ENCODE measurements around the gene CIDEB.

The CIDEB gene

GRCh38 chr14:24339284-24340151 lies 31.7 kb upstream of the CIDEB start, which contains the start of gene RIPK3:
TSS of gene RIPK3 (minus strand) at chr14:24339991. CDS start at chr14:24339826, 165 bp downstream.
- H3K27me3 Mint-ChIP-seq, result peaks cover 33% of the 10 kb centered on the region
- H3K27ac Mint-ChIP-seq (ENCODE audit: low read depth), result peak within 1 kb of the TSS; percentile 88
- DNase-seq (ENCODE audit: low spot score in 2 of 2) (peak in 1 of 2 donors; percentile 47), ATAC-seq (replicated peaks; ENCODE audit: extremely low read depth, poor library complexity, severe bottlenecking) (peak; percentile 89)
- H3K4me1 Mint-ChIP-seq, result peaks cover 36% of the 10 kb centered on the region
- H3K4me3 Mint-ChIP-seq, result peak within 1 kb of the TSS; percentile 90
- no peaks in the 10 kb centered on the region for H3K9me3 Mint-ChIP-seq
- peaks cover 6% of the 10 kb centered on the region for H3K36me3 Mint-ChIP-seq (ENCODE audit: insufficient read depth)

- H3K4me1 Mint-ChIP-seq, result peaks cover 36% of the 10 kb centered on the region
- no peak for DNase-seq (ENCODE audit: low spot score in 2 of 2)
- peaks cover 6% of the 10 kb centered on the region for H3K36me3 Mint-ChIP-seq (ENCODE audit: insufficient read depth)
- H3K27ac Mint-ChIP-seq (ENCODE audit: low read depth), result peak overlapping the region; percentile 88
- no peaks in the 10 kb centered on the region for H3K9me3 Mint-ChIP-seq
- no peak for ATAC-seq (replicated peaks; ENCODE audit: extremely low read depth, poor library complexity, severe bottlenecking)
- H3K4me3 Mint-ChIP-seq, result peak overlapping the region; percentile 90
- peaks cover 29% of the 10 kb centered on the region for H3K27me3 Mint-ChIP-seq
These were observed 31.1 kb upstream of the CIDEB start for GRCh38 chr14:24338843-24339242.

GRCh38 chr14:24337824-24338175 lies 30.0 kb upstream of the CIDEB start:
- Mint-ChIP-seq H3K4me3 (peak overlapping the region; percentile 90), H3K9me3 (no peaks in the 10 kb centered on the region), H3K27me3 (peaks cover 20% of the 10 kb centered on the region), H3K27ac (ENCODE audit: low read depth) (no peak overlapping the region), H3K4me1 (peaks cover 36% of the 10 kb centered on the region), H3K36me3 (ENCODE audit: insufficient read depth) (peaks cover 8% of the 10 kb centered on the region)
- no peak for ATAC-seq (replicated peaks; ENCODE audit: extremely low read depth, poor library complexity, severe bottlenecking)
- no peak for DNase-seq (ENCODE audit: low spot score in 2 of 2)

- no peak for ATAC-seq (replicated peaks; ENCODE audit: extremely low read depth, poor library complexity, severe bottlenecking)
- peak overlapping the region; percentile 90 for H3K4me3 Mint-ChIP-seq
- H3K36me3 Mint-ChIP-seq (ENCODE audit: insufficient read depth), result peaks cover 11% of the 10 kb centered on the region
- H3K9me3 Mint-ChIP-seq, result no peaks in the 10 kb centered on the region
- no peak overlapping the region for H3K27ac Mint-ChIP-seq (ENCODE audit: low read depth)
- DNase-seq (ENCODE audit: low spot score in 2 of 2), result no peak
- peaks cover 39% of the 10 kb centered on the region for H3K4me1 Mint-ChIP-seq
- H3K27me3 Mint-ChIP-seq, result peaks cover 15% of the 10 kb centered on the region
These were observed 29.5 kb upstream of the CIDEB start for GRCh38 chr14:24337144-24337823.

GRCh38 chr14:24335461-24336171 lies 27.8 kb upstream of the CIDEB start:
- H3K36me3 Mint-ChIP-seq (ENCODE audit: insufficient read depth), result peaks cover 17% of the 10 kb centered on the region
- H3K27me3 Mint-ChIP-seq, result peaks cover 12% of the 10 kb centered on the region
- H3K27ac Mint-ChIP-seq (ENCODE audit: low read depth), result no peak overlapping the region
- H3K4me3 Mint-ChIP-seq, result peak overlapping the region; percentile 21
- DNase-seq (ENCODE audit: low spot score in 2 of 2) (no peak), ATAC-seq (replicated peaks; ENCODE audit: extremely low read depth, poor library complexity, severe bottlenecking) (no peak)
- H3K9me3 Mint-ChIP-seq, result no peaks in the 10 kb centered on the region
- peaks cover 54% of the 10 kb centered on the region for H3K4me1 Mint-ChIP-seq

- peaks cover 12% of the 10 kb centered on the region for H3K27me3 Mint-ChIP-seq
- H3K36me3 Mint-ChIP-seq (ENCODE audit: insufficient read depth), result peaks cover 23% of the 10 kb centered on the region
- H3K4me3 Mint-ChIP-seq, result peak within 1 kb of the TSS; percentile 29
- ATAC-seq (replicated peaks; ENCODE audit: extremely low read depth, poor library complexity, severe bottlenecking), result no peak
- H3K9me3 Mint-ChIP-seq, result no peaks in the 10 kb centered on the region
- peaks cover 57% of the 10 kb centered on the region for H3K4me1 Mint-ChIP-seq
- no peak within 1 kb of the TSS for H3K27ac Mint-ChIP-seq (ENCODE audit: low read depth)
- no peak for DNase-seq (ENCODE audit: low spot score in 2 of 2)
These were observed 26.9 kb upstream of the CIDEB start, which contains the start of gene ADCY4 for GRCh38 chr14:24334431-24335291. TSS of gene ADCY4 (minus strand) at chr14:24335071. CDS start at chr14:24334652, 419 bp downstream.

GRCh38 chr14:24332268-24332993 lies 24.7 kb upstream of the CIDEB start:
- H3K4me1 Mint-ChIP-seq, result peaks cover 61% of the 10 kb centered on the region
- peaks cover 12% of the 10 kb centered on the region for H3K27me3 Mint-ChIP-seq
- H3K27ac Mint-ChIP-seq (ENCODE audit: low read depth), result peak overlapping the region; percentile 83
- H3K9me3 Mint-ChIP-seq, result no peaks in the 10 kb centered on the region
- DNase-seq (ENCODE audit: low spot score in 2 of 2) (peak; percentile 74 to 85), ATAC-seq (replicated peaks; ENCODE audit: extremely low read depth, poor library complexity, severe bottlenecking) (peak; percentile 62)
- peak overlapping the region; percentile 73 for H3K4me3 Mint-ChIP-seq
- peaks cover 27% of the 10 kb centered on the region for H3K36me3 Mint-ChIP-seq (ENCODE audit: insufficient read depth)

- Mint-ChIP-seq H3K36me3 (ENCODE audit: insufficient read depth) (peaks cover 27% of the 10 kb centered on the region), H3K9me3 (no peaks in the 10 kb centered on the region), H3K4me1 (peaks cover 65% of the 10 kb centered on the region), H3K4me3 (peak overlapping the region; percentile 73), H3K27me3 (peaks cover 12% of the 10 kb centered on the region), H3K27ac (ENCODE audit: low read depth) (peak overlapping the region; percentile 83)
- ATAC-seq (replicated peaks; ENCODE audit: extremely low read depth, poor library complexity, severe bottlenecking) (no peak), DNase-seq (ENCODE audit: low spot score in 2 of 2) (no peak)
These were observed 24.0 kb upstream of the CIDEB start for GRCh38 chr14:24331731-24332267.

- Mint-ChIP-seq H3K4me1 (peaks cover 65% of the 10 kb centered on the region), H3K36me3 (ENCODE audit: insufficient read depth) (peaks cover 21% of the 10 kb centered on the region), H3K9me3 (no peaks in the 10 kb centered on the region), H3K27me3 (peaks cover 12% of the 10 kb centered on the region), H3K4me3 (no peak overlapping the region), H3K27ac (ENCODE audit: low read depth) (peak overlapping the region; percentile 83)
- DNase-seq (ENCODE audit: low spot score in 2 of 2), result no peak
- ATAC-seq (replicated peaks; ENCODE audit: extremely low read depth, poor library complexity, severe bottlenecking), result no peak
These were observed 23.3 kb upstream of the CIDEB start for GRCh38 chr14:24330973-24331674.

- H3K4me3 Mint-ChIP-seq, result peak overlapping the region; percentile 53
- H3K27me3 Mint-ChIP-seq, result peaks cover 2% of the 10 kb centered on the region
- H3K27ac Mint-ChIP-seq (ENCODE audit: low read depth), result peak overlapping the region; percentile 79
- peaks cover 56% of the 10 kb centered on the region for H3K4me1 Mint-ChIP-seq
- H3K9me3 Mint-ChIP-seq, result no peaks in the 10 kb centered on the region
- peaks cover 21% of the 10 kb centered on the region for H3K36me3 Mint-ChIP-seq (ENCODE audit: insufficient read depth)
- peak; percentile 87 for ATAC-seq (replicated peaks; ENCODE audit: extremely low read depth, poor library complexity, severe bottlenecking)
- DNase-seq (ENCODE audit: low spot score in 2 of 2), result peak; percentile 60 to 82
These were observed 22.0 kb upstream of the CIDEB start for GRCh38 chr14:24329736-24330135.
